Testis (tissue), 2 donors: ENCODE results near the gene CARF.

Experiments
- CTCF ChIP-seq, 3 experiments: fragments of 450-650 bp in 2 of 3; fragments of 200-600 bp in 1 of 3; sonication (generic) in 1 of 3; IDR thresholded peaks; one replicate each; pipeline ENCODE4 v1.5.1; 2016 to 2019; ENCODE audit warnings: antibody characterized with exemption in 3 of 3, mild to moderate bottlenecking in 2 of 3, moderate library complexity in 1 of 3
- POLR2A ChIP-seq: fragments of 450-650 bp; IDR thresholded peaks from one replicate; pipeline ENCODE4 v1.6.1; 2017; ENCODE audit warnings: antibody characterized with exemption, mild to moderate bottlenecking, moderate library complexity

DNA sequence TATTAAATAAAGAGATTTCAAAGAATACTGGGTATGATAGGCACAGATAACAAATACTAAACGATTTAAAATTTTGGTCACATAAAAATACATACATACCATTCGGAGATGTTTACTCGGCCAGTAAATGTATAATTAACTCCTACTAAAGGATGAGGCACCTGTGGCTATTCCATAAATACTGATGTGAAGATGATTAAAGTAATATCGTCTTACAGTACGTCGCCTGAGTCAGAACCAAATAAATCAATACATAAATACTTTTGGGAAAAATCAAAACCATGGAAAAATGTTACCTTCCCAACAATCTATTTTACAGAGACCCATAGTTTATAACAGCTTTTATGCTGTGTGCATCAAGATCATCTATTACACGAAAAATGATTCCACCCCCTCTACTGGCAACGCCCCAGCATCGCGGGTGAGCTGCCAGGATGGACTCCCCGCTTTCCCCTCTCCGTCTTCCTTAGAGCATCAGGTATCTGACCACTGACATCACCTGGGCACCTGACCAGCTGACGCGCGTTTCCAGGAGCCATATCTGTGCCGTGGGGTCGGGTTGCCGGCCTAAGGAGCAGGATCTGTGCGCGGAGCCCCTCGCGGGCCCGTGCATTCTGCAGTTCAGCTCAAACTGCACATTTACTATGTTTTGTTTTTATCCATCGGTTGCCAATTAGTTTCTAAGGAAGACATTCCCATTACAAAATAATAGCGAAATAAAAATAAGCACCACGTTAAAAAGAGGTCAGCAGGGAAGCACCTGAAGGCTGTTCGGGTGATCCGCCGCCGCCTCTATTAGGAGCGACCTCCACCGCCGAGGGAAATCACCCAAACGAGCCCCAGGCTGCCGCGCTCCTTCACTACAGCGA is 41.4 kb upstream of the CARF start:
- TF ChIP-seq CTCF (IDR thresholded peaks at IDR 0.05), result peak in 2 of 3 experiments; percentile 18 to 28
- TF ChIP-seq POLR2A, result no peak
